ENCODE results near the gene ADD1.
"Not testable (repeated sequence)": the region's sequence is repeated elsewhere in the genome, so short reads cannot be mapped to it uniquely, and the experiment has no call there.

ADD1 gene

GRCh38 chr4:2922453-2923101 lies 78.9 kb downstream of the ADD1 start:
- ATAC-seq: not testable (repeated sequence)
- DNase-seq: peak; percentile 36

GRCh38 chr4:2923141-2923551 lies 79.5 kb downstream of the ADD1 start:
- no peak for ATAC-seq
- DNase-seq: no peak

GRCh38 chr4:2923668-2924173 lies 80.1 kb downstream of the ADD1 start:
- no peak for DNase-seq
- ATAC-seq: no peak

GRCh38 chr4:2924286-2924685 lies 80.6 kb downstream of the ADD1 start:
- no peak for ATAC-seq
- no peak for DNase-seq

- no peak for DNase-seq
- no peak for ATAC-seq
Measured at GRCh38 chr4:2924765-2925301, 81.2 kb downstream of the ADD1 start.

- no peak for DNase-seq
- no peak for ATAC-seq
Measured at GRCh38 chr4:2925496-2925895, 81.9 kb downstream of the ADD1 start.

- ATAC-seq: no peak
Measured at GRCh38 chr4:2925931-2926860, 82.6 kb downstream of the ADD1 start.

GRCh38 chr4:2927016-2927695 lies 83.5 kb downstream of the ADD1 start:
- DNase-seq: no peak
- no peak for ATAC-seq

More at GRCh38 chr4:2925931-2926860, 82.6 kb downstream of the ADD1 start:
- DNase-seq: no peak

- DNase-seq (no peak), ATAC-seq (no peak)
Measured at GRCh38 chr4:2927696-2928075, 84.0 kb downstream of the ADD1 start.

- no peak for ATAC-seq
- DNase-seq: no peak
Measured at GRCh38 chr4:2928242-2929176, 84.9 kb downstream of the ADD1 start.

- no peak for ATAC-seq
- no peak for DNase-seq
Measured at GRCh38 chr4:2929469-2929868, 85.8 kb downstream of the ADD1 start.

GRCh38 chr4:2930135-2930757 lies 86.6 kb downstream of the ADD1 start:
- no peak for DNase-seq

GRCh38 chr4:2930758-2931511 lies 87.3 kb downstream of the ADD1 start:
- ATAC-seq (no peak), DNase-seq (no peak)

More at GRCh38 chr4:2930135-2930757, 86.6 kb downstream of the ADD1 start:
- no peak for ATAC-seq

- DNase-seq: peak; percentile 73
- ATAC-seq: peak; percentile 28
Measured at GRCh38 chr4:2931512-2932301, 88.1 kb downstream of the ADD1 start.

GRCh38 chr4:2932321-2932950 lies 88.8 kb downstream of the ADD1 start:
- DNase-seq: no peak
- no peak for ATAC-seq

GRCh38 chr4:2932951-2933565 lies 89.4 kb downstream of the ADD1 start:
- ATAC-seq (no peak), DNase-seq (peak; percentile 38)

GRCh38 chr4:2933566-2934076 lies 90.0 kb downstream of the ADD1 start:
- DNase-seq (no peak), ATAC-seq (no peak)
